ENCODE results near the gene KCNE2.

KCNE2 gene

GRCh38 chr21:34363733-34364132 is at the start of gene KCNE2:
TSS of gene KCNE2 (plus strand) at chr21:34364006. CDS start at chr21:34370479, 6,473 bp downstream.
- Mint-ChIP-seq H3K27ac (peak within 1 kb of the TSS; percentile 21), H3K4me1 (ENCODE audit: low read depth) (peaks cover 6% of the 10 kb centered on the region), H3K36me3 (ENCODE audit: low read depth) (no peaks in the 10 kb centered on the region), H3K4me3 (no peak within 1 kb of the TSS), H3K27me3 (ENCODE audit: low read depth) (peaks cover 24% of the 10 kb centered on the region), H3K9me3 (peaks cover 3% of the 10 kb centered on the region)
- no peak for DNase-seq (ENCODE audit: low spot score)

- H3K27me3 Mint-ChIP-seq (ENCODE audit: low read depth), result peaks cover 31% of the 10 kb centered on the region
- no peaks in the 10 kb centered on the region for H3K9me3 Mint-ChIP-seq
- H3K4me3 Mint-ChIP-seq, result no peak overlapping the region
- no peaks in the 10 kb centered on the region for H3K4me1 Mint-ChIP-seq (ENCODE audit: low read depth)
- no peak for DNase-seq (ENCODE audit: low spot score)
- H3K27ac Mint-ChIP-seq, result no peak overlapping the region
- no peaks in the 10 kb centered on the region for H3K36me3 Mint-ChIP-seq (ENCODE audit: low read depth)
Measured at GRCh38 chr21:34319585-34319984, 44.2 kb upstream of the KCNE2 start.

GRCh38 chr21:34320011-34320410 is 43.8 kb upstream of the KCNE2 start:
- Mint-ChIP-seq H3K4me1 (ENCODE audit: low read depth) (no peaks in the 10 kb centered on the region), H3K4me3 (no peak overlapping the region), H3K27ac (no peak overlapping the region), H3K36me3 (ENCODE audit: low read depth) (no peaks in the 10 kb centered on the region), H3K9me3 (no peaks in the 10 kb centered on the region), H3K27me3 (ENCODE audit: low read depth) (peaks cover 31% of the 10 kb centered on the region)
- no peak for DNase-seq (ENCODE audit: low spot score)

GRCh38 chr21:34330055-34330454 is 33.8 kb upstream of the KCNE2 start:
- peaks cover 4% of the 10 kb centered on the region for H3K9me3 Mint-ChIP-seq
- H3K4me1 Mint-ChIP-seq (ENCODE audit: low read depth), result no peaks in the 10 kb centered on the region
- H3K4me3 Mint-ChIP-seq, result no peak overlapping the region
- no peaks in the 10 kb centered on the region for H3K36me3 Mint-ChIP-seq (ENCODE audit: low read depth)
- H3K27me3 Mint-ChIP-seq (ENCODE audit: low read depth), result peaks cover 11% of the 10 kb centered on the region
- no peak for DNase-seq (ENCODE audit: low spot score)
- H3K27ac Mint-ChIP-seq, result no peak overlapping the region

- Mint-ChIP-seq H3K9me3 (peaks cover 4% of the 10 kb centered on the region), H3K27ac (no peak overlapping the region), H3K36me3 (ENCODE audit: low read depth) (no peaks in the 10 kb centered on the region), H3K4me1 (ENCODE audit: low read depth) (no peaks in the 10 kb centered on the region), H3K27me3 (ENCODE audit: low read depth) (peaks cover 8% of the 10 kb centered on the region), H3K4me3 (no peak overlapping the region)
- no peak for DNase-seq (ENCODE audit: low spot score)
Measured at GRCh38 chr21:34331726-34332125, 32.1 kb upstream of the KCNE2 start.

- no peak for DNase-seq (ENCODE audit: low spot score)
- Mint-ChIP-seq H3K36me3 (ENCODE audit: low read depth) (no peaks in the 10 kb centered on the region), H3K4me1 (ENCODE audit: low read depth) (no peaks in the 10 kb centered on the region), H3K27me3 (ENCODE audit: low read depth) (peaks cover 8% of the 10 kb centered on the region), H3K4me3 (no peak overlapping the region), H3K9me3 (peaks cover 4% of the 10 kb centered on the region), H3K27ac (no peak overlapping the region)
Measured at GRCh38 chr21:34332347-34332746, 31.5 kb upstream of the KCNE2 start.

GRCh38 chr21:34333121-34333739 is 30.6 kb upstream of the KCNE2 start:
- DNase-seq (ENCODE audit: low spot score), result no peak
- Mint-ChIP-seq H3K27ac (no peak overlapping the region), H3K4me3 (no peak overlapping the region), H3K9me3 (peaks cover 4% of the 10 kb centered on the region), H3K27me3 (ENCODE audit: low read depth) (peaks cover 4% of the 10 kb centered on the region), H3K36me3 (ENCODE audit: low read depth) (no peaks in the 10 kb centered on the region), H3K4me1 (ENCODE audit: low read depth) (no peaks in the 10 kb centered on the region)

- DNase-seq (ENCODE audit: low spot score), result no peak
- H3K9me3 Mint-ChIP-seq, result no peaks in the 10 kb centered on the region
- peaks cover 3% of the 10 kb centered on the region for H3K4me1 Mint-ChIP-seq (ENCODE audit: low read depth)
- H3K4me3 Mint-ChIP-seq, result no peak overlapping the region
- no peak overlapping the region for H3K27ac Mint-ChIP-seq
- no peaks in the 10 kb centered on the region for H3K36me3 Mint-ChIP-seq (ENCODE audit: low read depth)
- peaks cover 2% of the 10 kb centered on the region for H3K27me3 Mint-ChIP-seq (ENCODE audit: low read depth)
Measured at GRCh38 chr21:34335316-34335715, 28.5 kb upstream of the KCNE2 start.

GRCh38 chr21:34336245-34336644 is 27.6 kb upstream of the KCNE2 start:
- H3K9me3 Mint-ChIP-seq, result no peaks in the 10 kb centered on the region
- peaks cover 2% of the 10 kb centered on the region for H3K27me3 Mint-ChIP-seq (ENCODE audit: low read depth)
- H3K4me1 Mint-ChIP-seq (ENCODE audit: low read depth), result peaks cover 6% of the 10 kb centered on the region
- no peaks in the 10 kb centered on the region for H3K36me3 Mint-ChIP-seq (ENCODE audit: low read depth)
- H3K4me3 Mint-ChIP-seq, result no peak overlapping the region
- no peak overlapping the region for H3K27ac Mint-ChIP-seq
- no peak for DNase-seq (ENCODE audit: low spot score)

GRCh38 chr21:34336756-34337391 is 26.9 kb upstream of the KCNE2 start:
- Mint-ChIP-seq H3K27ac (no peak overlapping the region), H3K36me3 (ENCODE audit: low read depth) (no peaks in the 10 kb centered on the region), H3K27me3 (ENCODE audit: low read depth) (no peaks in the 10 kb centered on the region), H3K9me3 (no peaks in the 10 kb centered on the region), H3K4me3 (no peak overlapping the region), H3K4me1 (ENCODE audit: low read depth) (peaks cover 6% of the 10 kb centered on the region)
- no peak for DNase-seq (ENCODE audit: low spot score)

- peaks cover 6% of the 10 kb centered on the region for H3K4me1 Mint-ChIP-seq (ENCODE audit: low read depth)
- no peaks in the 10 kb centered on the region for H3K36me3 Mint-ChIP-seq (ENCODE audit: low read depth)
- H3K27ac Mint-ChIP-seq, result no peak overlapping the region
- H3K27me3 Mint-ChIP-seq (ENCODE audit: low read depth), result no peaks in the 10 kb centered on the region
- no peak for DNase-seq (ENCODE audit: low spot score)
- no peak overlapping the region for H3K4me3 Mint-ChIP-seq
- H3K9me3 Mint-ChIP-seq, result no peaks in the 10 kb centered on the region
Measured at GRCh38 chr21:34337741-34338140, 26.1 kb upstream of the KCNE2 start.

GRCh38 chr21:34338226-34338625 is 25.6 kb upstream of the KCNE2 start:
- H3K9me3 Mint-ChIP-seq, result no peaks in the 10 kb centered on the region
- H3K4me3 Mint-ChIP-seq, result no peak overlapping the region
- peaks cover 6% of the 10 kb centered on the region for H3K4me1 Mint-ChIP-seq (ENCODE audit: low read depth)
- DNase-seq (ENCODE audit: low spot score), result no peak
- H3K27ac Mint-ChIP-seq, result no peak overlapping the region
- H3K36me3 Mint-ChIP-seq (ENCODE audit: low read depth), result no peaks in the 10 kb centered on the region
- no peaks in the 10 kb centered on the region for H3K27me3 Mint-ChIP-seq (ENCODE audit: low read depth)

- Mint-ChIP-seq H3K27ac (no peak overlapping the region), H3K9me3 (no peaks in the 10 kb centered on the region), H3K4me1 (ENCODE audit: low read depth) (peaks cover 6% of the 10 kb centered on the region), H3K36me3 (ENCODE audit: low read depth) (no peaks in the 10 kb centered on the region), H3K4me3 (no peak overlapping the region), H3K27me3 (ENCODE audit: low read depth) (no peaks in the 10 kb centered on the region)
- no peak for DNase-seq (ENCODE audit: low spot score)
Measured at GRCh38 chr21:34340061-34340460, 23.7 kb upstream of the KCNE2 start.

- Mint-ChIP-seq H3K36me3 (ENCODE audit: low read depth) (no peaks in the 10 kb centered on the region), H3K27ac (no peak overlapping the region), H3K27me3 (ENCODE audit: low read depth) (no peaks in the 10 kb centered on the region), H3K4me1 (ENCODE audit: low read depth) (peaks cover 6% of the 10 kb centered on the region), H3K4me3 (no peak overlapping the region), H3K9me3 (no peaks in the 10 kb centered on the region)
- no peak for DNase-seq (ENCODE audit: low spot score)
Measured at GRCh38 chr21:34342476-34342875, 21.3 kb upstream of the KCNE2 start.

- peaks cover 4% of the 10 kb centered on the region for H3K27me3 Mint-ChIP-seq (ENCODE audit: low read depth)
- DNase-seq (ENCODE audit: low spot score), result no peak
- peaks cover 11% of the 10 kb centered on the region for H3K4me1 Mint-ChIP-seq (ENCODE audit: low read depth)
- H3K9me3 Mint-ChIP-seq, result no peaks in the 10 kb centered on the region
- H3K36me3 Mint-ChIP-seq (ENCODE audit: low read depth), result no peaks in the 10 kb centered on the region
- H3K27ac Mint-ChIP-seq, result no peak overlapping the region
- no peak overlapping the region for H3K4me3 Mint-ChIP-seq
Measured at GRCh38 chr21:34343347-34343746, 20.5 kb upstream of the KCNE2 start.

All from T-helper 2 cell treated with Interferon-gamma antibody and Interleukin-4, amounts not matched to agents 5 μg/mL and 100 μg/mL, for 36 hours (primary cell).